GDM1 (cell line): Measurements from ENCODE around the gene CAMKV.
A peak's percentile ranks its signal among the peaks of the same experiment; 100 is the strongest.
"Not testable (repeated sequence)": the region's sequence is repeated elsewhere in the genome, so short reads cannot be mapped to it uniquely, and the experiment has no call there.

Experiments used
- DNase-seq: peaks from one replicate; lab custom pipeline; 2025; lab: John Stamatoyannopoulos, UW

The CAMKV gene

DNA sequence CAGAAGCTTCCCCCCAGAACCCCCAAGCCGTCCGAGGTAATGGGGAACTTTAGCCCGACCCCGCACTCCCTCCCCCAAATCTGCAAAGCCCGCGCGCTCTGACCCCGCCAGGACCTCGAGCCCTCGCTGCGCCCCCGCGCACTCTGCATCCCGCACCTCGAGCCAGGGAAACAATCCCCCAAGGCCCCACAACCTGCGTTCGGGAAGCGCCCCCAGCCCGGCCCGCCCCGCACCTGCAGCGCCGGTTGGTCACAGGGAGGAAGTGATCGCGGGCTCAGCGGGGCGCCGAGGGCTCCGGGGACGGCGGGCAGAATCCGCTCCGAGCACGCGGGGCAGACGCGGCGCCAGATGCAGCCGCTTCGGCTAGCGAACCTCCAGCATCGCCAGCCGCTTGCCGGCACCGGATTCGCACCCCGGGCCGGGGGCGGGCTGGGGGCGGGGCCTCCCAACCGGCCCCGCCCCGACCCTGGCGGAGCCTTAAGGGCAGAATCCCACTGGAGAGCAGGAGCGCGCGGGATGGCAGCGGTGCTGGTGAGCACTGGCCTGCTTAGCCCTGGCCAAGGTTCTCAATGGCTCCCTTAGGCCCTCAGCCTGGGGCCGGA, at the start of gene CAMKV:
Gene CAMKV, minus strand, starts transcription at position 382 of the 602 bp plus-strand sequence. CDS start 7,518 bp downstream, outside the sequence.
- DNase-seq: no peak

DNA sequence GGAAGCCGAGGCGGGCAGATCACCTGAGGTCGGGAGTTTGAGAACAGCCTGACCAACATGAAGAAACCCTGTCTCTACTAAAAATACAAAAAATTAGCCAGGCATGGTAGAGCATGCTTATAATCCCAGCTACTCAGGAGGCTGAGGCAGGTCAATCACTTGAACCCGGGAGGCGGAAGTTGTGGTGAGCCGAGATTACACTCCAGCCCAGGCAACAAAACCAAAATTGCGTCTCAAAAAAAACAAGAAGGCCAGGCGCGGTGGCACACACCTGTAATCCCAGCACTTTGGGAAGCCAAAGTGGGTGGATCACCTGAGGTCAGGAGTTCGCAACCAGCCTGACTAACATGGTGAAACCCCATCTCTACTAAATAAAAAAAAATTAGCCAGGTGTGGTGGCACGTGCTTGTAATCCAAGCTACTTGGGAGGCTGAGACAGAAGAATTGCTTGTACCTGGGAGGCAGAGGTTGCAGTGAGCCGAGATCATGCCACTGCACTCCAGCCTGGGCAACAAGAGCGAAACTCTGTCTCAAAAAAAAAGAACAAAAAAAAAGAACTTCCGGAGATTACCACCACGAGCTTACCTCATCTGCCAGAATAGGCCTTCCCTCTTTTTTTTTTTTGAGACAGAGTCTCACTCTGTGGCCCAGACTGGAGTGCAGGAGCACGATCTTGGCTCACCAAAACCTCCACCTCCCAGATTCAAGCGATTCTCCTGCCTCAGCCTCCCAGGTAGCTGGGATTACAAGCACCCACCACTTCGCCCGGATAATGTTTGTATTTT, 48.3 kb upstream of the CAMKV start:
- not testable (repeated sequence) for DNase-seq

DNA sequence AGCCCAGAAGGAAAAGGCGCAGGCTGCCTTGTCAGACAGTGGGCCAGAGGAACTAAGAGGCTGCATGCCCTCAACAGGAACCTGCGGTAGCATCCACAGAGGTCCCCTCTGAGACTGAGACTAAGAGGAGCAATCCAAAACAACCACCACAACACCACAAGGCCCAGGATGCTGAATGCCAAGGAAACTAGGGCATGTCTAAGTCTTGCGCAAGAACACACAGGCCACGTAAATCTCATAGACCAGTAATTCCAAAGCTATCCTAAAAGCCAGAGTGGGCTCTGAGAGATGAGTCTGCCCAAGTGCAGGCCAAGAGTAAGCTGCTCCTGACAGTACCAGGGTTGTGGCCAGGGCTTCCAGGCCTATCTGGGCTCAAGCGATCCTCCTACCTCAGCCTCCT, 47.0 kb upstream of the CAMKV start:
- no peak for DNase-seq

DNA sequence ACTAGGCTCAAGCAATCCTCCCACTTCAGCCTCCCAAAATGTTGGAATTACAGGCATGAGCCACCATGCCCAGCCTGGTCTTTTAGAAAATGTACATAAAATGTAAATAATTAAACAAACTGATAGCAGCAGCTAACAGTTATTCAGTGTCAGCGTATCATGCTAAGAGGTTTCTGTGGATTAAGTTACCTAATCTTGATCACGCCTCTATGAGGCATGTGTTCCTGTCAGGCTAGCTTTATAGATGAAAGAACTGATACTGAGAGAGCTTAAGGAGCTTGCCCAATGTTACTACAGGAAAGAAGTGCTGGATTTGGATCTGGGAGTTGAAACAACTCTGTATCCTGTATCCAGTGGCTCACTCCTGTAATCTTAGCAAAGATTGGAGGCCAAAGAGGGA, 45.2 kb upstream of the CAMKV start:
- DNase-seq: no peak

- no peak for DNase-seq
Observed at GRCh38 chr3:49912881-49913281, 43.2 kb upstream of the CAMKV start.

DNA sequence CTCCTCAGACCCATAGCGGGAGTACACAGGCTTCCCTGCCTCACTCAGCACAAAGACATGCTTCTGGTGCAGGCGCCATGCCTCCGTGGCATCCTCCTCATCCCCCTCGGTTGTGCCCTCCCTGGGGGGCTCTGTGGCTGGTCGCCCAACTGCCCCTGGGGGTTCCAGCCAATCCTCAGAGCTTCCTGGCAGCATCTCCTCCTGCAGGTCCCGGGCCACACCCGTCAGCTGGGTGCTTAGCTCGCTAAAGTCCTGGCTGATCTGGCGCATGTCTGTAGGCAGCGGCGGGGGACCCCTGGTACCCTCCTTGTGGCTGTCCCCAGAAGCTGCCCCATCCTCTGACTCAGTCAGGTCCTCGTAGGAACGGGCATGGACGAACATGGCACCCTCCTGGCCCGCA, 41.9 kb upstream of the CAMKV start:
- DNase-seq: no peak

DNA sequence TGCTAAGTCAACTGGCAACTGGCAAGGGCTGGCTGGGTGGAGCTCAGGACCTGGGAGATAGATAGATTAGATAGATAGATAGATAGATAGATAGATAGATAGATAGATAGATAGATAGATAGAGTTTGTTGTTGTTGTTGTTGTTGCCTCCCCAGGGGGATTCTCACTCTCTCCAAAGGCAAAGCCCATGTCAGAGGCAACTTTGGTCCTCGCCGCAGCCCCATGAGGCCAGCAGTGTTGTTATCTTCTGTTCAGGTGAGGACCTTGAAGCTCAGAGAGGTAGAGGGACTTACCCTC, 41.4 kb upstream of the CAMKV start:
- no peak for DNase-seq

GRCh38 chr3:49910409-49911123, 40.9 kb upstream of the CAMKV start:
- DNase-seq: no peak

DNA sequence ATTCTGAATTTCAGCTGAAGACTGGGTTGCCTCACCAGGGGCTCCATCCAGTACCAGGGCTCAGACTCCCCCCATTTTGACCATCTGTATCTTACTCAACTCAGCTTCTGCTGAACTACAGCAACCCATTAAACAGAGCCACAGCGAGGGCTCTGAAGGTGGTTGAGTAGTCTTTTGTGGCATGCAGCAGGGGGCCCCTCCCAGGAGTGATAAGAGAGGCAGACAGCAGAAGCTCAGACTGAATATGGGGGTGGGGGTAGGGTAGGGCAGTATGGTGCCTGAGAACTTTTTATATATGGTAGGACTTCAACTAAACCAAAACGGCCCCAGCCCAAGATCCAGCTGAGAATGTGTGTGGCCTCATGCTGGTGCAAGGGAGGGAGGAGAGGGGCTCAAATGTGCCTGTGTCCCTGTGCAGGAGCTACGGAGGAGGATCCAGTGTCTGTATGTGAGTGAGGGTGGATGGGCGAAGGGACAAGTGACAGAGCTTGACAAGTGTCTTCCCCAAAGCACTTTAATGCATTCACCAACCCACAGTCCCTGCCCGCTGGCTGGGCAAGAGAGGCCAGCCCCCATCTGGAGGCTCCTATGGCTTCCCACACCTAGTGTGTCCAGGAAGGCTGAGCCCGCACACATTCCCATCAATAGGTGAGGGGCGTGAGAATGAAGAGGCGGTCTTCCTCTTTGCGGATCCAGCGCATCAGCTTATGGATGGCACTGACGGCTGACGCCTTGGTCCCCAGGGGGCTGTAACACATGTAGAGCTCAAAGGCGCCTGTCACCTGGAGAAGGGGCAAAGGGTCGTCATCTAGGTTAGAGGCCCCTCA, 38.9 kb upstream of the CAMKV start:
- no peak for DNase-seq

- DNase-seq: no peak
Observed at GRCh38 chr3:49906073-49906743, 36.5 kb upstream of the CAMKV start.

DNA sequence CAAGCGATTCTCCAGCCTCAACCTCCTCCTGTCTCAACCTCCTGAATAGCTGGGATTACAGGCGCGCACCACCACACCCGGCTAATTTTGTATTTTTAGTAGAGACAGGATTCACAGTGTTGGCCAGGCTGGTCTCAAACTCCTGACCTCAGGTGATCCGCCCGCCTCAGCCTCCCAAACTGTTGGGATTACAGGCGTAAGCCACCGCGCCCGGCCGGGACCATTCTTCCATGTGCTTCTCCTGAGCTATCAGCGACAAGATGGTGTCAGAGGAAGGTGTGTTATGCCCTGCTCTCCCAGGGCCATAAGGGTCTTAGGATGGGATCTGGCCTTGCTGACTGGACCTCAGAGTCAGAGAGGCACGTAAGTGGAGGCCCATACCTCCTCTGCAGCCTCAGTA, 34.7 kb upstream of the CAMKV start:
- DNase-seq: not testable (repeated sequence)

GRCh38 chr3:49903451-49904424, 34.0 kb upstream of the CAMKV start, which contains the start of gene MST1R:
Gene MST1R, minus strand, starts transcription at chr3:49903873. Its CDS starts 264 bp downstream, at chr3:49903609.
- no peak for DNase-seq

DNA sequence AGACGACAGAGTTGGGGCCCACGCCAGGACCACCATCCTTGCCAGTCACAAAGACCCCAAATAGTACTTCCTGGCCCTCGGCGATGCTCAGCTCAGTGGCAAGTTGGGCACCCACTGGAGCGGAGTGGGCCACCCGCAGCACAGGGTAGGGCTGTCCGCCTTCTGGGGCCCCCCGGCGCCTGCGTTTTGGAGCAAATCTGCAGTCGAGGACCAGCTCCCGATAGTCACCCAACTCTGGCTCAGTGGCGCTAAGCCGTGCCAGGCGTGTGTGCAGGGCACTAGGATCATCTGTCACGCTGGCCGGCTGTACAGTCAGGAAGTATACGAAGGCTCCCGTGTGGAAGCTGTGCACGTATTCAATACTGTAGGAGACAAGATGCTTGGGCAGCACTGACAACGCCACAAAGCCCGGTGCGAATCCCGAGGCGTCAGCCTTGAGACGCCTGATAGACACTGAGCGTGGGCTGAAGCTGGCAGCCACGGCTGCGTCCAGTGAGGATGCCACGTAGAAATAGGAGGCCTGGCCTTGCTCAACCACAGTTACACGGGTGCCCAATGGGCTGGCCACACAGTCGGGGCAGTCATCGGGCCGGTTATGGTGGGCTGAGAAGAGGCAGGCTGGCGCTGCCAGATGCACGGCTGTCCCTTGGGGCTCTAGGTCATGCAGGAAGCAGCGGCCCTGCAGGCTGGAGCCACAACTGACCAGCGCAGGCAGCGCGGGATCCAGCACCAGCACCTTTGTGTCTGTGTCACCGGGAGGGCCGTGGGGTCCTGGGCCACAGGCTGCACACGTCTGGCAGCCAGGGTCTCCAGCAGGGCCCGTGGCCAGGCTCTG, 33.0 kb upstream of the CAMKV start:
- no peak for DNase-seq

DNA sequence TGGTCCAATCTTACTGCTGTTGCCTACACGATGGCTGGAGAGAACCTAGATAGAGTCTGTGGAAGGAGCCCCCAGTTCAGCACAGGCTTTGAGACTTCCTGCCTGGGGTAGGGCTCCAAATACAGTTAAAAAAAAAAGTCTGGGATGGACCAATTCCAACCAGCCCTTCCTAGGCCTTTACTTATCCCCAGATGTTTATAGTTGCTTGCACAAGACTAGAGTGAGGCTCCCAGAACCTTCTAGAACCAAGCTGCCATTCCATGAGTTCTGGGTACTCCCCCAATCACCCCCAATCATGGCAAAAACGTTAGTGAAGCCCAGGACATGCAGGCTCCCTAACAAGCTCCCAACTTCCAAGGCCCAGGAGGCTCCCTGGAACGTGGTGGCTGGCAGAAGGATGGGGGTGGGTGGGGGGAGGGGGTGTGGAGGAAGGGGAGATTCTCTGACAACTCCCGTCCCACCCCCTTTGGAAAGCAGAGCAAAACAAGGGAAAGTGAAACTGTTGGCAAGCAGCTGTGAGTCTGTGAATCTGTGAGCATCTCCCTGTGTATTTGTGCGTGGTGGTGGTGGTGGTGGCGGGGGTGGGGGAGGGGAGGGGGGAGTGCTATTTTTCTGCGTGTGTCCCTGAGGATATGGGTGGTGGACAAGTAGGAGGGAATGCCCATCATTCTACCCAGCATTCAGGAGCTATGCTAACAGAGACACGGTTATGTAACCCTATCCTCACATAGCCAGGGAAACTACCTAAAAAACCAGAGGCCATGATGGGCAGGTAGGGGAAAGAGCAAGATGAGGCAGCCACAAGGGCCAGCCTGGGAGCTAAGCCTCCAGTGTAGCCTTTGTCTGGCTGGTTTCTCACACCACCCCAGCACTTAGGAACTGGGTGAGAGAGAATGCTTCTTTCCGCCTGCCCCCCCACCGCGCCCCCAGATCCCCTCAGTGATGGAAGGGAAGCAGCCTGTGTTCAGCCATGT, 31.9 kb upstream of the CAMKV start:
- no peak for DNase-seq

- no peak for DNase-seq
Observed at GRCh38 chr3:49900491-49901153, 30.9 kb upstream of the CAMKV start.

DNA sequence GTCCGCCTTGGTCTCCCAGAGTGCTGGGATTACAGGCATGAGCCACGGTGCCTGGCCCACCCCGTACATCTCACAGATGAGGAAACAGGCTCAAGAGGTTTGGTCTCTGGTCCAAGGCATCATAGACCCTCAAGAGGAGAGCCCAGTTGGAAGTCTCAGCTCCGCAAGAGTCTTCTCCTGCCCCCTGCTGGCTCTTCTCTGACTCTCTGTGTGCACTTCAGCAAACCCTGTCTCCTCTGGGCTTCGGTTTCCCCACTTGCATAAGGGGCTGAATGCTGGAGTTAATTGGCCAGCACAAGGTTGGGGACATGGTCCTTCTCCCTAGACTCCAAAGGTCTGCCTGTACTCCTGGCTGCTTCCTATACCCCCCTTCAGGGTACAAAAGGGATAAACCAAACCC, 30.1 kb upstream of the CAMKV start:
- DNase-seq: peak; percentile 19

- no peak for DNase-seq
Observed at GRCh38 chr3:49898991-49899390, 29.3 kb upstream of the CAMKV start.

- DNase-seq: no peak
Observed at GRCh38 chr3:49896345-49896744, 26.6 kb upstream of the CAMKV start.
